Central memory CD8-positive, alpha-beta T cell (primary cell): ENCODE measurements around the gene VWA2.

Experiments used
- ATAC-seq: fragments of 150-1000 bp; cut with Tn5 transposase; replicated peaks from 2 replicates; pipeline ENCODE4 v1.10.0; 2022; ENCODE audit warnings: mild to moderate bottlenecking, moderate FRiP score, moderate number of reproducible peaks; ENCODE audit not compliant: poor library complexity, severe bottlenecking; ENCODE audit errors: extremely low read depth
- DNase-seq, 2 donors: peaks; one replicate each; pipeline ENCODE4 v3.0.0; 2021; ENCODE audit warnings: low spot score in 2 of 2
- H3K27ac Mint-ChIP-seq: one replicate; pipeline ENCODE4 v1.8.0; 2022; ENCODE audit warnings: low read depth, mild to moderate bottlenecking, moderate library complexity, mixed read lengths
- H3K27me3 Mint-ChIP-seq: one replicate; pipeline ENCODE4 v1.8.0; 2022; ENCODE audit warnings: mixed read lengths
- H3K36me3 Mint-ChIP-seq: one replicate; pipeline ENCODE4 v1.8.0; 2022; ENCODE audit warnings: mild to moderate bottlenecking, moderate library complexity, mixed read lengths; ENCODE audit not compliant: insufficient read depth
- H3K4me1 Mint-ChIP-seq: one replicate; pipeline ENCODE4 v1.8.0; 2022; ENCODE audit warnings: mixed read lengths
- H3K4me3 Mint-ChIP-seq: one replicate; pipeline ENCODE4 v1.8.0; 2022; ENCODE audit warnings: mild to moderate bottlenecking, moderate library complexity, mixed read lengths
- H3K9me3 Mint-ChIP-seq: one replicate; pipeline ENCODE4 v1.8.0; 2022; ENCODE audit warnings: mixed read lengths

VWA2 gene

GRCh38 chr10:114271075-114271778 lies 32.2 kb downstream of the VWA2 start:
- H3K27me3 Mint-ChIP-seq: peaks cover 54% of the 10 kb centered on the region
- no peak for DNase-seq
- no peak overlapping the region for H3K27ac Mint-ChIP-seq
- H3K36me3 Mint-ChIP-seq: no peaks in the 10 kb centered on the region
- no peak overlapping the region for H3K4me3 Mint-ChIP-seq
- H3K9me3 Mint-ChIP-seq: no peaks in the 10 kb centered on the region
- no peak for ATAC-seq
- H3K4me1 Mint-ChIP-seq: no peaks in the 10 kb centered on the region

- H3K4me1 Mint-ChIP-seq: no peaks in the 10 kb centered on the region
- no peak for ATAC-seq
- H3K27ac Mint-ChIP-seq: no peak overlapping the region
Observed at GRCh38 chr10:114271779-114272167, 32.7 kb downstream of the VWA2 start.

GRCh38 chr10:114272696-114273095 lies 33.6 kb downstream of the VWA2 start:
- Mint-ChIP-seq H3K36me3 (no peaks in the 10 kb centered on the region), H3K4me1 (no peaks in the 10 kb centered on the region), H3K4me3 (no peak overlapping the region), H3K9me3 (no peaks in the 10 kb centered on the region), H3K27ac (no peak overlapping the region), H3K27me3 (peaks cover 61% of the 10 kb centered on the region)
- ATAC-seq (no peak), DNase-seq (no peak)

More at GRCh38 chr10:114271779-114272167, 32.7 kb downstream of the VWA2 start:
- Mint-ChIP-seq H3K9me3 (no peaks in the 10 kb centered on the region), H3K27me3 (peaks cover 54% of the 10 kb centered on the region), H3K4me3 (no peak overlapping the region), H3K36me3 (no peaks in the 10 kb centered on the region)
- DNase-seq: no peak

- no peak for DNase-seq
- Mint-ChIP-seq H3K9me3 (no peaks in the 10 kb centered on the region), H3K27ac (no peak overlapping the region), H3K27me3 (peaks cover 73% of the 10 kb centered on the region), H3K4me3 (no peak overlapping the region), H3K36me3 (no peaks in the 10 kb centered on the region), H3K4me1 (no peaks in the 10 kb centered on the region)
- ATAC-seq: no peak
Observed at GRCh38 chr10:114273910-114274309, 34.9 kb downstream of the VWA2 start.

- DNase-seq (no peak), ATAC-seq (no peak)
- peaks cover 73% of the 10 kb centered on the region for H3K27me3 Mint-ChIP-seq
- no peaks in the 10 kb centered on the region for H3K36me3 Mint-ChIP-seq
- H3K4me3 Mint-ChIP-seq: no peak overlapping the region
- H3K27ac Mint-ChIP-seq: no peak overlapping the region
- no peaks in the 10 kb centered on the region for H3K4me1 Mint-ChIP-seq
- no peaks in the 10 kb centered on the region for H3K9me3 Mint-ChIP-seq
Observed at GRCh38 chr10:114274616-114275453, 35.8 kb downstream of the VWA2 start.

- no peak for DNase-seq
- Mint-ChIP-seq H3K4me1 (no peaks in the 10 kb centered on the region), H3K27ac (no peak overlapping the region), H3K4me3 (no peak overlapping the region), H3K36me3 (no peaks in the 10 kb centered on the region), H3K9me3 (no peaks in the 10 kb centered on the region), H3K27me3 (peaks cover 62% of the 10 kb centered on the region)
- ATAC-seq: no peak
Observed at GRCh38 chr10:114276066-114276465, 37.0 kb downstream of the VWA2 start.

- no peaks in the 10 kb centered on the region for H3K4me1 Mint-ChIP-seq
- H3K36me3 Mint-ChIP-seq: no peaks in the 10 kb centered on the region
Observed at GRCh38 chr10:114276671-114277070, 37.6 kb downstream of the VWA2 start.

GRCh38 chr10:114278140-114278883 lies 39.3 kb downstream of the VWA2 start:
- Mint-ChIP-seq H3K9me3 (no peaks in the 10 kb centered on the region), H3K4me1 (no peaks in the 10 kb centered on the region), H3K36me3 (no peaks in the 10 kb centered on the region), H3K27me3 (peaks cover 40% of the 10 kb centered on the region), H3K4me3 (no peak overlapping the region), H3K27ac (no peak overlapping the region)
- ATAC-seq: no peak
- DNase-seq: no peak

More at GRCh38 chr10:114276671-114277070, 37.6 kb downstream of the VWA2 start:
- no peak for ATAC-seq
- Mint-ChIP-seq H3K4me3 (no peak overlapping the region), H3K27me3 (peaks cover 56% of the 10 kb centered on the region), H3K27ac (no peak overlapping the region), H3K9me3 (no peaks in the 10 kb centered on the region)
- no peak for DNase-seq

GRCh38 chr10:114278884-114279191 lies 39.8 kb downstream of the VWA2 start:
- no peak overlapping the region for H3K4me3 Mint-ChIP-seq
- no peaks in the 10 kb centered on the region for H3K9me3 Mint-ChIP-seq
- H3K4me1 Mint-ChIP-seq: no peaks in the 10 kb centered on the region
- ATAC-seq: no peak
- no peaks in the 10 kb centered on the region for H3K36me3 Mint-ChIP-seq
- no peak overlapping the region for H3K27ac Mint-ChIP-seq
- DNase-seq: no peak
- peaks cover 35% of the 10 kb centered on the region for H3K27me3 Mint-ChIP-seq

GRCh38 chr10:114279289-114279688 lies 40.2 kb downstream of the VWA2 start:
- H3K27ac Mint-ChIP-seq: no peak overlapping the region
- DNase-seq: no peak
- H3K9me3 Mint-ChIP-seq: no peaks in the 10 kb centered on the region
- no peaks in the 10 kb centered on the region for H3K4me1 Mint-ChIP-seq
- no peaks in the 10 kb centered on the region for H3K36me3 Mint-ChIP-seq
- ATAC-seq: no peak
- H3K4me3 Mint-ChIP-seq: no peak overlapping the region
- H3K27me3 Mint-ChIP-seq: peaks cover 30% of the 10 kb centered on the region

- peaks cover 22% of the 10 kb centered on the region for H3K27me3 Mint-ChIP-seq
- H3K4me1 Mint-ChIP-seq: no peaks in the 10 kb centered on the region
- no peaks in the 10 kb centered on the region for H3K36me3 Mint-ChIP-seq
- H3K27ac Mint-ChIP-seq: no peak overlapping the region
- no peak overlapping the region for H3K4me3 Mint-ChIP-seq
- DNase-seq (no peak), ATAC-seq (no peak)
- H3K9me3 Mint-ChIP-seq: no peaks in the 10 kb centered on the region
Observed at GRCh38 chr10:114279901-114280644, 41.0 kb downstream of the VWA2 start.

- Mint-ChIP-seq H3K27me3 (peaks cover 19% of the 10 kb centered on the region), H3K9me3 (no peaks in the 10 kb centered on the region), H3K36me3 (no peaks in the 10 kb centered on the region), H3K4me1 (no peaks in the 10 kb centered on the region), H3K27ac (no peak overlapping the region), H3K4me3 (no peak overlapping the region)
- ATAC-seq (no peak), DNase-seq (no peak)
Observed at GRCh38 chr10:114281006-114281405, 42.0 kb downstream of the VWA2 start.
